Aorta (tissue), 5 donors: ENCODE data around the gene GRIA1. TPM values are rescaled to one million over a fixed set of nuclear protein-coding genes. Genes with fewer than 3 reads are reported as not detected.
A peak's percentile ranks its signal among the peaks of the same experiment; 100 is the strongest.

Experiments
- ATAC-seq: fragments of 200-7000 bp; cut with Tn5 transposase; one replicate; pipeline ENCODE4 v1.9.1; 2022; ENCODE audit warnings: moderate library complexity; ENCODE audit not compliant: low FRiP score
- DNase-seq, 2 donors: peaks; one replicate each; pipeline ENCODE4 v3.0.0-alpha.2; 2020
- H3K27ac ChIP-seq, 2 donors: one replicate each; pipeline ENCODE4 v1.5.1; 2013; ENCODE audit warnings: low read length in 2 of 2, mild to moderate bottlenecking in 2 of 2, moderate library complexity in 2 of 2, control low read depth in 1 of 2, inconsistent platforms in 1 of 2, low read depth in 1 of 2
- H3K27me3 ChIP-seq, 2 donors: one replicate each; pipeline ENCODE4 v1.6.1; 2013; ENCODE audit warnings: control low read depth in 1 of 2, low read length in 1 of 2, mild to moderate bottlenecking in 1 of 2, moderate library complexity in 1 of 2; ENCODE audit not compliant: insufficient read depth in 2 of 2, control insufficient read depth in 1 of 2
- H3K36me3 ChIP-seq, 2 donors: one replicate each; pipeline ENCODE4 v1.6.1; 2013; ENCODE audit warnings: control low read depth in 1 of 2, low read length in 1 of 2, mild to moderate bottlenecking in 1 of 2; ENCODE audit not compliant: insufficient read depth in 2 of 2, control insufficient read depth in 1 of 2
- H3K4me1 ChIP-seq, 2 donors: one replicate each; pipeline ENCODE4 v1.6.1; 2013; ENCODE audit warnings: low read length in 2 of 2, control low read depth in 1 of 2, mild to moderate bottlenecking in 1 of 2, moderate library complexity in 1 of 2; ENCODE audit not compliant: insufficient read depth in 2 of 2, control insufficient read depth in 1 of 2
- H3K4me3 ChIP-seq, 2 donors: one replicate each; pipeline ENCODE4 v1.5.1; 2013; ENCODE audit warnings: low read length in 2 of 2, control low read depth in 1 of 2, mild to moderate bottlenecking in 1 of 2
- H3K9me3 ChIP-seq: one replicate; pipeline ENCODE4 v1.6.1; 2013; ENCODE audit warnings: mild to moderate bottlenecking, low read length; ENCODE audit not compliant: control insufficient read depth
- WGBS, 2 donors: extraction: QIAGEN DNeasy Blood & Tissue Kit; methylation state at CpG; one replicate each; pipeline ENCODE4 v1.1.7; 2013; 5-methylcytosine and 5-hydroxymethylcytosine counted together
- intact Hi-C, 2 donors: fragments of 100-400 bp; cut with DNase I; formaldehyde crosslinking; loops; one replicate each; pipeline versions ENCODE4 v1.14.2 to v1.15.0; 2022
- polyA plus RNA-seq, 2 donors: library from polyadenylated mRNA; stranded (reverse); fragments of 200-250 nt; gene quantifications; one replicate each; pipeline ENCODE4 v1.2.3, GENCODE V29; 2013
- total RNA-seq, 2 donors: library from RNA; stranded (reverse); fragmentation: NEBNext Ultra II Directional; extraction: Animal tissue kit (Norgen Biotek cat#: 25700); gene quantifications; one replicate each; pipeline ENCODE4 v1.2.1, GENCODE V29; 2021
- donor health status: healthy with polysubstance abuse.
- donor health status: Bipolar disorder and iron deficiency.
- donor health status: DM: no; HTN: no; CAD: no.
- donor health status: DM: no; HTN: no; CAD: no.
- donor health status: DM: yes; HTN: yes; CAD: no.

GRIA1 gene
- total and polyA plus RNA-seq, 4 donors, result 6.3 to 20.2 (median 7.0) TPM

DNA sequence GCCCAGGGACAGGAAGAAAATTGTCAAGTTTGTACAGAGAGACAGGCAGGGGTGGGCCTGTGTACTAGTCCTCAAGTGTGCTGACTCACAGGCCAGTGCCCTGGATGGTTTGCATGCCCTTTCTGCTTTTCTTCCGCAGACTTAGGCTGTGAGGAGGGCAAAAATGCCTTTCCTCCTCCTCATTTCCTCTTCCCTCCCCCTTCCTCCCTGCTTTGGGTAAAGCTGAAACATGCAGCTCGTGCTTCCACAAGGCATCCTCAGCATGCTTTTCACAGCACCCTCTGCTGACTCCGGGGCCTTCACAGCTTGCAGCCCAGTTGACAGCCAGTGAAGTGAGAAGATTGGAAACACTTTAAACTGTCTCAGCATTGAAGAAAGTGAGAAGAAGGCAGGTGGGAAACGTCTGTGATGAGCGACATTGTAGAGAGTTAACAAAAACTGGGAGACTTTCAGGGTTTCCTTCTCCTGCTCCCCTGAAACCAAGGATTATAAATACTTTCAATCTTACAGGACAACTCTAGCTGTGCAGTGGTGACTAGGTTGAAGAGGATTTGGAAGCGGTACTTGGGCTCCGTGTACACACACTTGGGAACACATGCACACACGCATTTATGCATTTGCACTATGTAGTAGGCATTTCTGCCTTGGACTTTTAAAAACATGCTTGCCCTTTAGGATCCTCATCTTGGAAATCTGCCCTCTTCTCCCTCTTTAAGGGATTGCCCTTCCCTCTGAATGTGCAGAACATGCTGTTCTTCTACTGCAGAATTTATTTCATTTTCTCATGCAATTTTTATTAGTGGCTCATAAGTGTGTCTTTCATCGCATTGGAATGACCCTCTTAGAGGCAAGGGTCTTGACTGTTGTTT is 138.8 kb downstream of the GRIA1 start:
- Histone ChIP-seq H3K27me3 (no peaks in the 10 kb centered on the region), H3K36me3 (no peaks in the 10 kb centered on the region), H3K4me3 (no peak overlapping the region), H3K27ac (peak overlapping the region in 1 of 2 donors; percentile 78), H3K9me3 (no peaks in the 10 kb centered on the region), H3K4me1 (peaks cover 0 to 9% of the 10 kb centered on the region in 2 donors)
- intact Hi-C loops, result loop anchor here (2.0 to 10.0 kb wide), 4 partner anchors 58 to 336 kb away; partner anchors contain the start of gene GRIA1 (in 1 of the 2)
- peak; percentile 82 for ATAC-seq
- peak; percentile 82 to 85 for DNase-seq
- 50 to 55% methylated on average over 9 of the region's 9 CpGs for WGBS, 2 donors

DNA sequence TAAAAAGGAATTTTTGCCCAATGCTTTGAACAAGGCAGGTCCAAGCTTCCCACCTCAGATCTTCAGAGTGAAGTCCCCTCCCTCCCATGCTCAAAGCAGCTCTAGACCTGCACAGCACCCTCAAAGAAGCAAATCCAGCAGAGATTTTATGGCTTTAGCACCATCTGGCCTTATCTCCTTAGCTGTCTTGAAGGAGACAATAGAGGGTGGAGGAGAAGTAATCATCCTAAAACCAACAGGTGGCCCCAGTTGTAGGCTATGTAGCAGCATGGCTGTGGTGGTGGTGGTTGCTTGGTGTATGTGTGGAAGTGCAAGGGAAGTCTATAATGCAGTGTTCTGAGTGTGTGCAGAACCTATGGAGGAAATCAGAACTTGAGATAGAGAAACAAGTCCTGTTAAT is 140.1 kb downstream of the GRIA1 start:
- no peak overlapping the region for H3K27ac ChIP-seq
- ATAC-seq, result no peak
- intact Hi-C loops, result loop anchor here in 1 of 2 donors (10.0 kb wide), 1 partner anchor 136 kb away; the partner anchor contains the start of gene GRIA1

DNA sequence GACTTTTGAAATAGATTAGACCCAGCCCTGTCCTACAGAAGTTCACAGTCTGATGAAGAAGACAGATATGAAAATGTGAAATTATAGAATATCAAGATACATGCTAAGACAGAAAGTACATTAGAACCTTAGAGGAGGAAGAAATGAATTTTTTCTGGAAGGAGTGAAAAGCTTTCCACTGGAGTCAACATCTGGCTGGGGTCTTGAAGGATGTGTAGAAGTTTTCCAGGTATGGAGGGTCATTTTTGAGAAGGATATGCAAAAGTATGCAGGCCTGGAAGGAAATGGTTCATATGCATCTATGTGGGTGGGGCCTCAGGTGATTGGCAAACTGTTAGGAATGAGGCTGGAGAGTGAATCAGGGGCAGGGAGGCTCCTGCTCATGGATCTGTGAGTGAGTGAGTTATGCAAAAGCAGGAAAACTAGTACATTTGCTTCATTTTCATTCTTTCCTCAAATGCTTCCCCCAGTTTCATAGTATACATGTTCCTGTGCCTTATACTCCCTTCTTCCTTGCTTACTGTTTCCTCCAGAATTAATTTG is 142.3 kb downstream of the GRIA1 start:
- DNase-seq (no peak), ATAC-seq (no peak)
- no peaks in the 10 kb centered on the region for H3K36me3 ChIP-seq
- no peak overlapping the region for H3K27ac ChIP-seq
- no peak overlapping the region for H3K4me3 ChIP-seq
- intact Hi-C loops, result loop anchor here in 1 of 2 donors (10.0 kb wide), 1 partner anchor 138 kb away; the partner anchor contains the start of gene GRIA1
- no peaks in the 10 kb centered on the region for H3K27me3 ChIP-seq
- H3K9me3 ChIP-seq, result no peaks in the 10 kb centered on the region
- peaks cover 2 to 5% of the 10 kb centered on the region in 2 donors for H3K4me1 ChIP-seq

More for the DNA sequence above, 140.1 kb downstream of the GRIA1 start:
- Histone ChIP-seq H3K9me3 (no peaks in the 10 kb centered on the region), H3K27me3 (no peaks in the 10 kb centered on the region), H3K4me1 (peaks cover 0 to 11% of the 10 kb centered on the region in 2 donors), H3K36me3 (no peaks in the 10 kb centered on the region), H3K4me3 (no peak overlapping the region)
- DNase-seq, result no peak

DNA sequence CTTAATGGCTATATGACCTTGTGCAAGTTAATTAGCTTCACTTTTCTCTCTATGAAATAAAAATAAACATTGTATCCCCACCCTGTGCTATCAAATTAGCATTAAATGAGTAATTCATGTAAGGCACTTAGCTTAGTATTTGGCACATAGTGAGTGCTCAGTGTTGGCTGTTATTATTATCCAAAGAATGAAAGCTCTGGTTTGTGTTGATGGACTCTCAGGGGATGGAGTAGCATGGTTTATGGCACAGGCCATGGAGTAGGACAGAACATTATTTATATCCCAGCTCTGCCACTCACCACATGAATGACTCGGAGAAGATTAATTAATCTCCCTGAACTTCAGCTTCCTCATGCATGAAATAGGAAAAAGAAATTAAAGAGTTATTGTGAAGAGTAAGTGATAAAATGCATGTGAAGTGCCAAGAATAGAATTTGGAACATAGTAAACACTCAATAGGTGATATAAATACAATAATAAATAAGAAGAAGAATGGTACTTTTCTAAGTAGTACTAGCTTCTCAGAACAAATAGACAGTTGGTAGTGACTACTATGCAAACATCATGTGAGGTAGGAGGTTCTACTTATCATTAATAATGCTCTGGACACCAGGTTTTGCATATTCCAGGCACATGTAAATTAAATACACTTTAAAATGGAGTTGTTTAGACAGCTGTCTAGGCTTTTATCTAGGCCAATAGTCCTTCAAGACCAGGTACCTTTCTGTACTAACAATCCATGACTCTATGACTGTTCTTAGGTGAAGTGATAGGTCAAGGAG is 146.4 kb downstream of the GRIA1 start:
- Histone ChIP-seq H3K4me3 (no peak overlapping the region), H3K27me3 (no peaks in the 10 kb centered on the region), H3K4me1 (peaks cover 1 to 2% of the 10 kb centered on the region in 2 donors), H3K9me3 (no peaks in the 10 kb centered on the region), H3K36me3 (no peaks in the 10 kb centered on the region), H3K27ac (no peak overlapping the region)
- intact Hi-C loops, result loop anchor here in 1 of 2 donors (10.0 kb wide), 1 partner anchor 142 kb away; the partner anchor contains the start of gene GRIA1
- ATAC-seq (no peak), DNase-seq (no peak)
- 86 to 95% methylated on average over 1 of the region's 1 CpG for WGBS, 2 donors

DNA sequence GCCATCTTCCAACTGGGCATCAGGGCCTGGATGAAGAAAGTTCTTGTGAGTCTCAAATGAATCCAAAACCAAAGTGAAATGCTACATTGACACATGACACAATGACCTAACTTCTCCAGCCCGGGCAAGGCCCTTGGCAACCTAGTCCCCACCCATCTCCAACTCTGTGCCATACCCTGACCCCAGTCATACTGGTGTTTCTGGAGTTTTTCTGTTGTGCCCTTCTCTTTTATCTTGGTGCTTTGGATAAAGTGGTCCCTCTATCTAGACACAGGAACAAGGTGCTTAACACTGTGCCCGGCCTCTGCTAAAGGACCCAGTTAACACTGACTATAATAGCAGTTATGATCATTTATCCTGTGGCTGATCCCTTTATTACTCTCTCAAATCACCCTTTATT is 149.8 kb downstream of the GRIA1 start:
- WGBS, 2 donors, result 90 to 94% methylated on average over 2 of the region's 2 CpGs
- Histone ChIP-seq H3K27ac (no peak overlapping the region), H3K27me3 (no peaks in the 10 kb centered on the region), H3K4me1 (peaks cover 0 to 2% of the 10 kb centered on the region in 2 donors), H3K36me3 (no peaks in the 10 kb centered on the region), H3K9me3 (no peaks in the 10 kb centered on the region), H3K4me3 (no peak overlapping the region)
- ATAC-seq, result no peak
- no peak for DNase-seq
- intact Hi-C loops, result no loop called here

DNA sequence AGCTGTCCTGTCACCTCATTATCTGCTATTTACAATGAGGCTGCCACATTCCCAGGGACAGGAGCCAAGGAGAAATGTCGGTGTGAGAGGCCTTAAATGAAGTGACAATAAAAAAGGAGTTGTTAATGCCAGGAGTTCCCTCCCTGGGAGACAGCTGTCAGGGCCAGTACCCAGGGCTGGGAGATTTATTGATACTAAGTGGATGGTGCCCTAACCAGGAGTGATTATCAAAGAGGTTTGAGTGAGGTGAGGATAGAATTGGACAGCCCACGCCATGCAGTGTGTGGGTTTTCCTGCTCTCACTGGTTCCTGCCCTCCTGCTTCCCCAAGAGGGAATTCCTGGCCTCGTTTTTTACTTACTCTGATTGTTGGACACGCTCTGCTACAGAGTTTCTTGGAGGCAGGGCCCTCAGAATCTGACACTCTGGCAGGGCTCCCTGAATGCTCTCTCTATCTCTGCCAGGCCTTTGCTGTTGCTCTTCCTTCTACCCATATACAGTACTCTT is 150.8 kb downstream of the GRIA1 start:
- H3K27me3 ChIP-seq, result no peaks in the 10 kb centered on the region
- ATAC-seq, result no peak
- H3K36me3 ChIP-seq, result no peaks in the 10 kb centered on the region
- intact Hi-C loops, result no loop called here
- WGBS, 2 donors, result 8 to 11% methylated on average over 4 of the region's 4 CpGs
- H3K4me1 ChIP-seq, result peaks cover 0 to 2% of the 10 kb centered on the region in 2 donors
- no peaks in the 10 kb centered on the region for H3K9me3 ChIP-seq
- no peak for DNase-seq
- no peak overlapping the region for H3K27ac ChIP-seq
- H3K4me3 ChIP-seq, result no peak overlapping the region

DNA sequence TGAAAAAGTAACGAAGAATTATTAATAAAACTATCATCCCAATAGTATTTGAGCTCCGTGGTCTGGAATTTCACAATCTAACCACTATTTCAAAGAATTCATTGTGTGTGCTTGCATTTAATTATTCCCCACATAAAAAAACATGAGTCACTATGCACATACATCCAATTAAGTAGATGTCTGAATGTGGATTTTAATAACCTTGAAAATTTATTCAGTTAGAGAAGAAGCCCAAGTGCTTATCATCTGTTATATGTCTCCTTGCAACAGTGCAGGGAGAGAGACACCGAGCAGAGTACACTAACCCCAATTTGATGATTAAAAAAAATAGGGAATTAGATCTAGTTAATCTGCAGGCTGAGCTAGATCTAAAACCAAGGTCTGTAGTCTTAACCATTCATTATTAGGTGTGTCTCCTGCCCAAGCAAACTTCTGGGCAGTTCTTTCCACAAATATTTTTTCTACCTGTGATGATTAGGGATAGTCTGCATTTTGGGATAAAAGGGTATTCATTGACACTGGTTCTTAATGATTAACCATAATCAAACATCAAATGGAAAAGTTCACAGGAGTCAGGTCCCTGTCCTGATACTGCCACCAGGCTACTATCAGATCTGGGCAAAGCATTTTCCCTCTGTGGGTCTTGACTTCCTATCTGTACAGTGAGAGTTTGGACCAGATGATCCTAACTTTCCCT is 164.2 kb downstream of the GRIA1 start:
- intact Hi-C loops, result no loop called here
- DNase-seq, result no peak
- Histone ChIP-seq H3K27me3 (no peaks in the 10 kb centered on the region), H3K36me3 (no peaks in the 10 kb centered on the region), H3K27ac (no peak overlapping the region), H3K4me3 (no peak overlapping the region), H3K9me3 (no peaks in the 10 kb centered on the region), H3K4me1 (no peaks in the 10 kb centered on the region)
- 76% methylated on average over 3 of the region's 3 CpGs for WGBS, 2 donors
- ATAC-seq, result no peak

DNA sequence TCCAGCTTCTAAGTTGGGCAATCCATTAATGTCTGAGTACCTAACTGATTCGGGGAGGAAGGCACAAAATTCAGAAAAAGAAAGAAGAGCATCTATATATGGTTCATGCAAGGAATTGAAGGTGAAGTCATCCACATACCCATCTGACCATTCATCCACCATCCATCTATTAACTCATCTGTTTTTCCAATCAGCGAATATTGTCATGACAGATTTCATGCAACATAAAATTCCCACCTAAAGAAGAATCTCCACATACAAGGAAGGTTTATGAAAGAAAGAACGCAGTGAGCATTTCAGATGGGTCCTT is 164.7 kb downstream of the GRIA1 start:
- no peak overlapping the region for H3K4me3 ChIP-seq
- 90 to 92% methylated on average over 3 of the region's 3 CpGs for WGBS, 2 donors
- no peaks in the 10 kb centered on the region for H3K4me1 ChIP-seq
- intact Hi-C loops, result no loop called here
- no peaks in the 10 kb centered on the region for H3K36me3 ChIP-seq
- DNase-seq (no peak), ATAC-seq (no peak)
- no peaks in the 10 kb centered on the region for H3K9me3 ChIP-seq
- no peak overlapping the region for H3K27ac ChIP-seq
- H3K27me3 ChIP-seq, result no peaks in the 10 kb centered on the region
